Glomerular visceral epithelial cell (primary cell): ENCODE measurements around the gene BCAN.
A peak's percentile ranks its signal among the peaks of the same experiment; 100 is the strongest.

ENCODE experiments used
- DNase-seq: peaks from one replicate; pipeline ENCODE4 v3.0.0-alpha.2; 2016; ENCODE audit errors: extremely low spot score

The BCAN gene

DNA sequence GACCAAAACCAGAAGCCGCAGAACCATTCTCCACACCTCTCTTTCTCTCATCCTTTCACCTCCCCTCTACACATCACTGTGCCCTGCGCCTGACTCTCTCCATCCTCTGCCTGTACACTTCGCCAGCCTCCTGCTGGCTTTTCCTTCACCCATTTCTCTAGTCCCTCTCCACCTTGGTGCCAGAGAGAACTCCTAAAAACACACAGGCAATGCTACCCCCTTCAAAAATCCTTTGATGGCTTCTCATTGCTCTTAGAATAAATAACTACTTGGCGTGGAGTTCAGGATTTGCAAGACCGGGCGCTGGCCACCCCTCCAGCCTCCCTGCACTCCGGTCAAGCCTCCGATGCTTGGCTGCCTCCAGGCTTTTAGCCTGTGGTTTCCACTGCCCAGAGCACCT is 54.8 kb downstream of the BCAN start:
- no peak for DNase-seq

DNA sequence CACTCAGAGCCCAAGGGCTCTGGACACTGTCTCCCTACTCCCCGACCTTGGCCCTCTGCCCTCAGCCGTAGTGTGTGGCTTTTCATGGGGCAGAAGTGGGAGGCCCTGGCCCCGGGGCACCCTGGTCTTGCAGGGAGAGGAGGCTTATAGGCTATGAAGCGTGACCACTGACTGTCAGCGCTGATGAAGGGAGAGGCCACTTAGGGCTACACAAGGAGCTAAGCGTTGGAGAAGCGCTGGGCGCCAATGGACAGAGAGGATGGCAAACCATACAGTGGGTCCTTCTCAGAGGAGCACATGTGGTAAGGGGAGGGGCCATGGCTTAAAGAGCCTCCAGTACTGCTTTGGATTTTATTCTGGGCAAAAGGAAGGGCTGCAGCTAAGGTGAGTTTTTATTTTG is 55.6 kb downstream of the BCAN start:
- DNase-seq = peak; percentile 64

DNA sequence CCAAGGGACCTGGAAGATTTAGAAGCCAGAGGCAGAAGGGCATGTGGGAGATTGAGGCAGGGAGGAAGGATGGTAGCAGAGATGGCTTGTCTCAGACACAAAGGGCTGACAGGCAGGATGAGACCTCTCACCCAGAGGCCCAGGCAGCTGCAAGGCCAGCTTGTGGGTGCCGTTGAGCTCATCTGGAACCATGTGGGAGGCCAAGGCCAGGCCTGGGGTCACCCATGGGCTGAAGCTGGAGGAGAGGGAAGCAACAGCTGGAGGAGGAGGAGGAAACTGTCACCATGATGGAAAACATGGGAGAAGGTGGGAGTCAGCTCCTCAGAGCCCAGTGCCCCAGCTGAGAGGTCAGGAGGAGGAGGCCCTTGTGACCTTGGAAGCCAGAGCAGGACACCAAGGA is 57.1 kb downstream of the BCAN start:
- no peak for DNase-seq

DNA sequence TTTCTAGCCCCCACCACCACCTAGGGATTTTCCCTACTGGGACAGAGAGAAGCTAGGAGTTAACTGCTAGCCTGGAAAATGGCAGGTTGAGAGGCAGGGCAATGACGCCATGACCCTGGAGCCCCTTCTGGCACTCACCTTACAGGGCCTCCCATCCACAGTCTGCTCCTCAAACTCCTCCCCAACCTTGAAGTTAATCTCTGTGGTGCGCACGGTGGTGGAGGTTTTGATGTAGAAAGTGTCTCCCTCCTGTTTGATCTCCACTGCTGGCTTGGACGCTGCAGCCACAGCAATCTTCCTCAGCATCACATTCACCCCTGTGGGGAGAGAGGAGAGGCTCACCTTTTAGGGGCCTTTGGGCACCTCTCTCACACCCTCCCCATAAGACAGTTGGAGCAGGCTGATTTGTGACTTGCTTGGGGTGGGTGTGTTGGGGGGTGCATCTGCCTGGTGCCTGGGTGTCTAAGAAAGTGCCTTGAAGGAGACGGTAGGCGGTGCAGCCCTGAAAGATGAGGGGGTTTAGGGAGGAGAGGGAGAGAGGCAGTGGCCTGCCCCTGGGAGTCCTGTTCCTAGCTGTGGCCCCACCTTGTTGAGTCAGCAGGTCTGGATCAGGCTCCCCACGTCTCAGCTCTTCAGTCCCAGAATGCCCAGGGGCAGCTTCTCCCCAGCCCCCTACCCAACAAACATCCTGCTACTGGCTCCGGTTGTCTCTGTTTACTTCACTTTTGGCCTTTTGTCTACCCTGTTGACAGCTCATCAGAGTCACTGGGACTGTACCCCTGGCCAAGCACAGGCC is 59.0 kb downstream of the BCAN start:
- DNase-seq = no peak

DNA sequence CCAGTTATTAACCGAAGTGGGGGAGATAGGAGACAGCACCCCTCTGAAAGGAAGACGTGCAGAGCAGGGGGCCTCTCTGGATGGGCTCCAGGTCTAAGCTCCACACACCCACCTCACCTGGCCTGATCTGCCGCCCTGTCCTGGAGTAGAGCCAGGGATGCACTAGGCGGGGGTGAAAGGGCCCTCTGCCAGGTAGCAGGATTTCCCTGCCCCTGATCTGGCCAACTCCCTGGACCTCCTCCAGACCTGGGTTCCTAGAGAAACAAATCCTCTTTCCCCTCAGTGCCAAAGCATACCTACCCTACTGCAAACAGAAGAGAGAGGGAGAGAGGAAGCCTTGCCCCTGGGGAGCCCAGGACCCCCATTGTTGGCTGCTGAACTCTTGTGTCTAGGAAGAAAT is 61.4 kb downstream of the BCAN start:
- no peak for DNase-seq

DNA sequence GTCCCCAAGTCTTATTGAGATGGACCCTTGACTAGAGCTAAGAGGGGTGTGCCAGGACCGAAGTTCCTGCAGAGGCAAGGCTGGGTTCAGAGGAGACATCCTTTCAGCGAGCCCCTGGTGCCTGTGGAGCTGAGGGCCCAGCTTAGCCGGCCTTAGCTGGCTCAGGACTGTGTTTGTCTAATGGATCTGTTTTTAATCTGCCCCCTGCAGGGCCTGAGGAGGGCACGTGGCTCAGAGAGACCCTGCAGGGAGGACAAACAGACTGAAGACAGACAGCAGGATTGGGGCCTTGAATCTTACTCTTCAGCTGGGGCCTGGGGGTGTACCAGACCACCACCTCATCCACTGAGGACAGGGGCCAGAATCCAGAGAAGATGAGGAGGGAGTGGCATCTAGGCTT is 61.8 kb downstream of the BCAN start:
- DNase-seq = no peak

DNA sequence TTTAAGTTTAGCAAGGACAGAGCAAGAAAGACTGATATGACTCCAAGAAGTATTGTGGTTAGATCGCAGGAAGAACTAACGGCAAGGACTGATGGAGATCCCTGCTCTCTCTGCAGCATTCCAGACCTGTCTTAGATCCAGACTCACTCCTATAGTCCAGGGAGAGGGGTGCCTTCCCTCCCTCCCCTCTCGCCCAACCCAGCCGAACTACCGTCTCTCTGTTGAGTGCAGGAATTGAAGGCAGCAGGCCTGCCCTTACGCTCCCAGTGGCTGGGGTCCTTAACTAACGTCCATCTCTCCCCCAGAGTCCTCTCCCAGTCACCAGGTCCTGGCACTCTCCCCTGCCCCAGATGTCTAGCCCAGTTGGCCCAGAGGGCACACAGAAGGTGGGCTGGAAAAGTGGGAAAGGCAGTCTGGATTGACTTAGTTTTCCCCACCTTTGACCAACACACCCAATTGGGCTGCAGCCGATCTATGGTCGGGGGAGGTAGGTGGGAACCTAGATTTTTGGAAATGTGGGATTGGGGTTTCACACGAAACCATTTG is 62.3 kb downstream of the BCAN start:
- no peak for DNase-seq

DNA sequence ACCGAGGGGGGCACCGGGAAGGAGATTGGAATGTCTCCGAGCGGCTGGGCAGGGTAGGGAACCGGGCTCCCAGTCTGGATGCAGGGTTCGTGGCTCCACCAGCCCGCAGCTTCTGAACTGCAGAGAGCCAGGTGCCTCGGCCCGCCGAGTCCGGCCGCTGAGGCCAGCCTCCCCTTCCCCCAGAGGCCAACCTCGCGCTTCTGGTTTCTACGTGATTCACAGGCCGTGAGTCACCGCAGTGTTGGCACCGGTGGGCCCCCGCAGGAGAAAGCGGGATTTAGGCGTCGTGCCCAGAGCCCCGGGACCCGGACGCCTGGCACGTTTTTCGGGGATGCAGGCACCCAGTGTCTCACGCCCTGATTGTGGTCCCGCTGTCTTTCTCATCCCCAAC is 63.0 kb downstream of the BCAN start:
- DNase-seq = peak; percentile 82

DNA sequence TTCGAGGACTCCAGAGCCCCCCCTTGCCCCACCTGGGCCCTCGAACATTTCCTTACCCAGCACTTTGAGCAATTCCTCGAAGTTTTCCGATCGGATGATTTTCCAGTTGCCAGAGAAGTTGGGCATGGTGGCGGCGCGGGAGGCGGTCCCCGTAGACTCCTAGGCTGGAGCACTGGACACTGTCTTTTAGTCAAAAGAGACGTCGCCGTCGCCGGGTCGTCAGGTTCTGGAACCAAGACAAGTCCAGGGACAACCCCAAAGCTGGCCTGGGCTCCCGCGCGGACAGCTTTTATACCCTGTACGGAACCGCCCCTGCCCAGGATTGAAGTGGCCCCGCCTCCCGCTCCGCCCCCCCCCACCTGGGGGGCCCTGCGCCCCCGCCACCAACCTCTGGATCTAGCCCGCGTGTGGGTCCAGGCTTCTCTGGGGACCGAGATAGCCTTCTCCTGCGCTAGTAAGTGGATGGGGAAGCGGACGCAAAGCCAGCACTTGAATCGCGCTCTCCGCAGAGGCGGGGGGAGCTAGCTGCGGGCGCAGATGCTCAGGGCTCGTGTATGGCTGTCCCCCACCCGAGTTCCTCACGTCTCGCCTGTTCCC is 63.5 kb downstream of the BCAN start, which contains the start of gene CRABP2:
Gene CRABP2 (minus strand): TSS at position 263 of the 597 bp plus-strand sequence. CDS start 137 bp downstream, at position 126.
- no peak for DNase-seq

DNA sequence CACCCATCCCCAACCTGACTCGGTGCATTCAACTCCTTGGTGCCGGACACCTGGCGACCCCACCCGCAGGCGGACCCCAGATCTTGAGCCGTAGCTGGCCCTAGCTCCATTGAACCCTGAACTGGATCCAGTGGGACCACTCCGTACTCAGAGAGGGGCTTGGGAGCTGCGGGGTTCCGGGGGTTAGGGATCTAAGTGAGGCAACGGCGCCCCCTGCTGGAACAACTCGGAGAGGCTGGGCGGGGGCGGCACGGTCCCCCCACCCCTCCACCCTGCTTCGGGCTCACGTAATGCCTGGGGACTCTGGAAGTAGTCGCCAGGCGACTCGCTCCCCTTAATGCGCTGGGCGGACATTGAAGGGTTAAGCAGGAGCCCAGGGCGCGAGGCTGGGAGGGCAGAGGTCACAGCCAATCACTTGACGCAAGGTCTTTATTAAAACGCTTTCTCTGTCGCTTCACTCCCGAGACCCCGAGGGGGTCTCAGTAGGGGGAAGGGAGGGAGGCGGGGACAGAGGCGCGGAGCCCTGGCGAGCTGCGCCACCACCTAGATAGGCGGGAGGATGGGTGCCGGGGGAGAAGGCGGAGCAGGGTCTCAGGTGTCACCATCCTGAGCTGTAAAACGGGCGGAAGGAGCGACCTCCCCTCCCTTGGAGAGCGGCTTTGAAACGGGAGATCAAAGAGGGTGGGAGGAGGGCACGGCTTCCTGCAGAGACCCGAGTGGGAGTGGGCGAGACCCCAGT is 64.2 kb downstream of the BCAN start:
- DNase-seq = peak; percentile 47

DNA sequence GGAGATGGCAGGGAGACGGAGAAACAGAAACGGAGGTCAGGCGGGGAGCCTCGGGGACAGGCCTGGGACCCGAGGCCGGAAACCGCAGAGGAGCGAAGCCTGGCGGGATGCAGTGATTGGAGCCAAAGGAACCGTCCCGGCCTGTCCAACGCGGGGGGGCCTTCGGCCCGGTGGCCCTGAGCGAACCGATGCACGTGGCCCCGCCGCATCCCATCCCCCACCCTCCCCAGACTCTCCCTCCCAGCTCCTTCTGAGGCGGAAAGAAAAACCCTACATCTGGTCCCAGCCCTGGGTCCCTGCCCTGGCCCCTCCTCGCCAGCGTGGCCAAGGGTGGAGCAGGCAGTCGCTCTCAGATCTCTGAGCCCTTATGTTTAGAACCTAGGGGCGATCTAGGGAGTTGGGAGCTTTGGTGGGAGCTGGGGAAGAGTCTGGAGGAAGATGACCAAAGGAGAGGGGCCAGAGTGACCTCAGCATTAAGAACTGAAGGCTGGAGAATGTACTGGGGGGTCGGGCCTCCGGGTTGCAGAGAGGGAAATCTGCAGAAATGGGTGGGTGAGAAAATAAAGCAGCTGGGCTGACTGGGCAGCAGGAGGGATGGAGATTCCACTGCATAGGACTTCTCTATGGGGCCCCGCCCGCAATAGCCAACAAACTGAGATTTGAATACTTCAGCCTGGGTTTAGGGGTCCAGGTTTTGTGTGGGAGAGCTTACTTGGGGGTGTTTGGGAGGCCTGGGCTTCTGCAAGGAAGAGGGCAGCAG is 64.9 kb downstream of the BCAN start:
- no peak for DNase-seq

DNA sequence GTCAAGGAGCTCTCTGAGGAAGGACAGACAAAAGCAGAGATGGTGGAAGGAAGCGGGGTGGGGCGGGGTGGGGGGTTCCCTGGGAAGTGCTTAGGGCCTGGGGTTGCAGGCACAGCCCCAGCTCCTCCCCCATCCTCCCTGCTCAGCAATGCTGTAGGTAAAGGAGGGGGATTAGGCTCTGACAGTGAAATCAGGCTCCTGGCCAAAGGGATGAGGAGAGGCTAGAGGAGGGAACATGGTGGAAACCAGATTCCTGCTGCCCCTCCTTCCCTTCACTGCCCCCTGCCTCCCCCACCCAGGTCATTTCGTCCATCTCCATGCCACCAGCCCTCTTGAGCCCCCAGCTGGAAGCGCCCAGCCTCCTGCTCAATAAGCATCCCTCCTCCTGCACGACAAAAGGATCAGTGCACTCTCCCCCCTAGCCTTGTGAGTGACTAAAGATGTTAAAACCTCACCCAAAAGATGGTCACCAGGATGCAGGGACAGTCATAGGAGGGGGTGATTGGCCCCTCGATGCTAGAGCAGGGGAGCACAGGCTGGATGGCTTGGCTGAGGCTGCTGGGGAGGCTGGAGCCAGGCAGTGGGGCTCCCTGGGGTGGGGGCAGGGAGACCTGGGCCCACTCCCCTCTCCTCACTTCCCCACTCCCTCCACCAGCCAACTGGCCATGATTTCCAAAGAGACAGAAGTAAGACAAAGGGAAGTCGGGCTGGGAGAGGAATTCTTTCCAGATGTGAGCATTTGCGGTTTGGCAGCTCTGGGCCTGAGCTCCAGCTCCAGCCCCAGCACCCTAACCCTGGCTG is 65.7 kb downstream of the BCAN start:
- no peak for DNase-seq

DNA sequence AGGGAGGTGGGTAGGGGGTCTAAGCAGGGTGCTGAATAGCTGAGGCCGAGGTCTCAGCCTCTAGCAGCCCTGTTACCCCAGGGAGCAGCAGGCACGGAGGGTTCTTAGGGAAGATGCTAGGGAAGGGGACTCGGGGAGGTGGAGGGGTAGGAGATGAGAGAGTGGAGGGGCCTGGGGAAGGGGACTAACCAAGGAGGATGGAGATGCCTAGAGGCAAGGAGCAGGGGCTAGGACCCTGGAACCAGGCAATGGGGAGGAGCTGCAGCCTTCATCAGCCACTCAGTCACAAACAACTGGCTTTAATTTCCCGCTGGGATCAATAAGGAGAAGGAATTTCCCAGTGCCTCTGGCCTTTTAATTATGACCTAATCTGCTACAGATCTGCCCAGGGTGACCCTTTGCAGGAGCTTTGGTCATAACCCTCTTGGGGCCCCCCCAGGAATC is 66.3 kb downstream of the BCAN start:
- DNase-seq = no peak

DNA sequence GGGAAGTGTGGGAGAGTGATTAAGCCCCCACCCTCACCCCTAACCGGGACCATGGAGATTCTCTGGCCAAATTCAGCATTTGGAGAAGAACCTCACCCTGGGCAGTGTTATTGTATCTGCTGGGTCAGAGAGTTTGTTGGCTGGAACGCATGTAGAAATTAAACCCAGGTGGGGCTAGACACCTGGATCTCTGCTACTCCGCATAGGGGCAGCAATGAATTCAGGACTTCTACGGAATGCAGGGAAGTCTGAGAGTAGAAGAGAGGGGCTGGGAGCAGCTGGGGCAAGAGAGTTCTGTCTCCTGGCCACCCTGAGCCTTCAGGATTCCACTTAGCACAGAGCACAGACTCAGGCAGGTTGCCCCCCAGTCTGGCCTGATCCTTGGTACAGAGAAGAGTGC is 67.1 kb downstream of the BCAN start:
- DNase-seq = no peak
